ENCODE results near the gene RANBP1.
A peak's percentile ranks its signal among the peaks of the same experiment; 100 is the strongest.

Gene RANBP1

GRCh38 chr22:20109411-20110358 lies 6.2 kb upstream of the RANBP1 start:
- no peak for DNase-seq

- no peak for DNase-seq
Observed at GRCh38 chr22:20110359-20110985, 5.4 kb upstream of the RANBP1 start.

GRCh38 chr22:20111045-20111688 lies 4.7 kb upstream of the RANBP1 start:
- no peak for DNase-seq

GRCh38 chr22:20111689-20112622 lies 3.9 kb upstream of the RANBP1 start:
- DNase-seq = no peak

GRCh38 chr22:20112623-20113511 lies 3.0 kb upstream of the RANBP1 start:
- no peak for DNase-seq

- no peak for DNase-seq
Observed at GRCh38 chr22:20113551-20114310, 2.2 kb upstream of the RANBP1 start.

GRCh38 chr22:20114506-20115475 lies 1.1 kb upstream of the RANBP1 start:
- DNase-seq = no peak

GRCh38 chr22:20116376-20116950 lies 559 bp downstream of the RANBP1 start:
- no peak for DNase-seq

- DNase-seq = peak; percentile 97
Observed at GRCh38 chr22:20116951-20117632, 1.2 kb downstream of the RANBP1 start, which contains the start of gene TRMT2A. TSS of gene TRMT2A (minus strand) at chr22:20117226. CDS start at chr22:20116906, 320 bp downstream.

GRCh38 chr22:20117633-20118299 lies 1.9 kb downstream of the RANBP1 start:
- peak; percentile 59 for DNase-seq

- DNase-seq = no peak
Observed at GRCh38 chr22:20118300-20119020, 2.6 kb downstream of the RANBP1 start.

GRCh38 chr22:20121856-20122415 lies 6.0 kb downstream of the RANBP1 start:
- no peak for DNase-seq

GRCh38 chr22:20123366-20124082 lies 7.6 kb downstream of the RANBP1 start:
- DNase-seq = no peak

- DNase-seq = no peak
Observed at GRCh38 chr22:20124083-20124787, 8.3 kb downstream of the RANBP1 start.

All from activated T-cell treated with anti-CD3 and anti-CD28 coated beads, Interleukin-2, amount 50 U/mL, for 1 hour (primary cell).